Stimulated activated CD4-positive, alpha-beta T cell treated with anti-CD3 and anti-CD28 coated beads, Interleukin-12 subunit alpha, Interleukin-12 subunit beta, amount 100 ng/mL, for 48 hours (primary cell): ENCODE results near the gene PLEKHM3.
"Not testable (repeated sequence)": the region's sequence is repeated elsewhere in the genome, so short reads cannot be mapped to it uniquely, and the experiment has no call there.

ENCODE experiments used
- DNase-seq, 3 donors: peaks; one replicate each; pipeline ENCODE4 v3.0.0-alpha.2; 2020; ENCODE audit warnings: low read depth in 2 of 3, low spot score in 1 of 3

PLEKHM3 gene

DNA sequence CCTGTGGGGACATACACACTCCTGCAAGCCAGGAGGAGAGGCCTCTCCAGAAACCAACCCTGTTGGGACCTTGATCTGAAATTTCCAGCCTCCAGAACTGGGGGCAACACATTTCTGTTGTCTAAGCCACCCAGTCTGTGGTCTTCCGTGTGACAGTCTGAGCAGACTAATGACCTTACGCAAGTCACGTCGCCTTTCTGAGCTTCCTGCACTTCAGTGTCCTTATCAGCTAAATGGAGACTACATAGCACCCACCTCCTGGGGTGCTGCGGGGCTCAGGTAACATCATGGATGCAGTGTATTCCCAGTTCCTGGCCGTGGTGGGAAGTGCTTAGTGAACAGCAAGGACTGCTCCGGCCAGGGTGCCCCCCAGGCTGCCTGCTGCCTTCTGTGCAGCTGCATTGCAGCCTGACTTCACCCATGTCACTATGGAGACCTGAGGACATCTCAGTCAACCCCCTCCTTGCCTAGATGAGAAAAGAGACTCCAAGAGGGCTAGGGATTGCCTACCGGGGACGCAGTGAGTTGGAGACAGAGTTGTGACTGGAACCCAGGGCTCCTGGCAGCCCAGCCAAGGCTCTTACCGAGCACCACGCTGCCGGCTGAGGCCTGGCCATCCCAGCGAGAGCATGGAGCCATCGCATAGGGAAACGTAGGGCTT is 194.4 kb downstream of the PLEKHM3 start:
- no peak for DNase-seq

DNA sequence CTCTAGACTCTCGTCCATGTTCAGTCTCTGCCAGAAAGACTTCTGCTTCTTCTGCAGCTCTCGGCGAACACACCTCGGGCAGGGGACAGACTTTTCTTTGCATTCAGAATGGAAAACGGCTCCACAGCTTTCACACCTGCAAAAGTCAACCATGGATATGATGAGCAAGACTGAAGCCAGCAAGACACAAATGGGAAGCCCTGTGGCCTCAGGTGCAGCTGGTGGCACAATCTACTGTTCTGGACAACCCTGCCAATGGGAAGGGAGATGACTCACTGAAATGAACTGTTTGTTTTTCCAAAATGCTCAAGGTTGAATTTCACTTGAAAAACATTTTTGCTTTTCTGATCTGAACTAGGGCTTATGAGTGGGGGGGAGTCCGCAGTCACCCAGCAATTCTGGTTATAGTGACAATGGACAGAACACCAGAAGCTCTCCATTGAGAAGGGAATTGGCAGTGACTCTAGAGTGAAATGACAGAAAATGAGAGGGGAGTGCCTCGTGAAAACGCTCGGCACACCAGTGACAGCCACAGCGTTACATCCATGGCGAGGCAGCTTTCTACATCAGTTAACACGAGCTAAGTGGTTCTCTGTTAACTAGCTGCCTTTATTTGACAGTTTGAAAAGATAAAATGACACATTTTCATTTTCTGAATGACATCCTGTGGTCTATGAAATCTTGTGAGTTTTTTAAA is 196.8 kb downstream of the PLEKHM3 start:
- DNase-seq = no peak

DNA sequence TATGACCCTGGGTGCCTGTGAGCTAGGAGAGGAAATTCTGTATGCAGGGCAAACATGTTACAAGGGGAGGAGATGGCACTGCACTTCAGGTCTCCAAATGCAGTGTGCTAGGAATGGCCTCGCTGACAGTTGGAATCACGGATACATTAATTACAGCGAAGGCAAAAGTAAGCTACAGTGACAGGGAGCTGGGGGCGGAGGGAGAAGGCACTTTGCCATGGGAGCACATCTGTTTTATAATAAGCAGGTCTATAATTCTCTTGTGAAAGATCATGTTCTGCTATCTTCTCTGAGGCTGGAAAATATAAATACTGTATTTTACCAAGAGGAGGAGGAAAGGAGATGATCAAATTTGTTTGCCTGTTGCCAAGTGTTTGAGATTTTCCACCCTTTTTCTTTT is 199.3 kb downstream of the PLEKHM3 start:
- no peak for DNase-seq

DNA sequence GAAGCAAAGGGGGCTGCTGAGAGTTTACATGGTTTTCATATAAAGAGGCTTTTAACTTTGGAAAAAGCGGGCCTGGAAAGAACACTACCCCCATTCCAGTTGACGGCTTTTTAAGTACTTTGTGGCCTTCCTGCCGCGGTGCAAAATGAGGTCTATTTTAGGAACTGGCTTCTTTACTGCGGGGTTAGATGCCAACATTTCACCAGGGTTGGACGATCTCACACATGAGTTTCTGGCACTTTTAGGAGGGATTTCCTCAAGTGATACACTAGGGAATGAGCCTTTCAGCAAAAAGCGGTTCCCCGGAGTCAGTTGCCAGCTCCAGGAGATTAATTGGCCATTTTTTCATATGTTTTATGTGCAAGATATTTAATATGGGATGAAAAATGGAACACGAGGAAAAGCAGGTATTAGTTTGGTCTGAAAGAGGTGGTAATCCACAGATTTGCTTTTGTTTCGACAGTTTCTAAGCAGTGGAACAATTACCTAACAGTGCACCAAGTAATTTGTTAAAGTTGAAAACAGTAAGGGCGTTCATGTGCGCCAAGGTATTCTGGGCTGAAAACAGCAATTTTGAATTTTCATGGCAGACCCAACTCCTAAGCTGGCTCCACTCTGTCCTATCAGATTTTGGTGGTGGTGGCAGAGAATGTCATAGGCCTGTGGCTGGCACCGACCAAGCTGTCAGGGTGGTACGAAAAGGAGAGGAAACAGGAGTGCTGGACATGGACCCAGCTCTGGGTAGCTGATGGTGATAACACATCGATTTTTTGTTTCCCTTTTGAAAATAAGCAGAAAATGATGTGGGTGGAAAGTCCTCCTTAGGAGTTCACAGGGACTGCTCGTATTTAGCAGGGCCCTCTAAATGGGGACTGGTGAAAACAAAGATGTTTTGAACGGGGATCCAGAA is 200.0 kb downstream of the PLEKHM3 start:
- no peak for DNase-seq

DNA sequence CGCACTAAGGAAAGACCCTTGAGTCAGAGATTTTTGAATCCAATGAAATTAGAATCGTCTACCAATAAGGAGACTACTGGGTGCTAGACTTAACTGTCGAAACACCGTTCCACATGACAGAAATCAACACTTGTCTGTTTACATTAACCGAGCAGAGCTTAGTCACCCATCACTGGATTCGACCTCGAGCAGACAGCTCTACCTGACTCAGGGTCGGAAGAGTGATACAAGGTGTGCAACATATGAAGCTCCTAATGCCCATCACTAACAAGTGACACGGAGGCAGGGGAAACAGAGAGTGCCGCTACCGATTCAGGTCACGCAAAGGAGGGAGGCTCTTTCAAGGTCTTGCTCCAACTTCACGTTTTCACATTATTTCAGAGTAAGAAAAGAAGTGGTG is 201.5 kb downstream of the PLEKHM3 start:
- no peak for DNase-seq

DNA sequence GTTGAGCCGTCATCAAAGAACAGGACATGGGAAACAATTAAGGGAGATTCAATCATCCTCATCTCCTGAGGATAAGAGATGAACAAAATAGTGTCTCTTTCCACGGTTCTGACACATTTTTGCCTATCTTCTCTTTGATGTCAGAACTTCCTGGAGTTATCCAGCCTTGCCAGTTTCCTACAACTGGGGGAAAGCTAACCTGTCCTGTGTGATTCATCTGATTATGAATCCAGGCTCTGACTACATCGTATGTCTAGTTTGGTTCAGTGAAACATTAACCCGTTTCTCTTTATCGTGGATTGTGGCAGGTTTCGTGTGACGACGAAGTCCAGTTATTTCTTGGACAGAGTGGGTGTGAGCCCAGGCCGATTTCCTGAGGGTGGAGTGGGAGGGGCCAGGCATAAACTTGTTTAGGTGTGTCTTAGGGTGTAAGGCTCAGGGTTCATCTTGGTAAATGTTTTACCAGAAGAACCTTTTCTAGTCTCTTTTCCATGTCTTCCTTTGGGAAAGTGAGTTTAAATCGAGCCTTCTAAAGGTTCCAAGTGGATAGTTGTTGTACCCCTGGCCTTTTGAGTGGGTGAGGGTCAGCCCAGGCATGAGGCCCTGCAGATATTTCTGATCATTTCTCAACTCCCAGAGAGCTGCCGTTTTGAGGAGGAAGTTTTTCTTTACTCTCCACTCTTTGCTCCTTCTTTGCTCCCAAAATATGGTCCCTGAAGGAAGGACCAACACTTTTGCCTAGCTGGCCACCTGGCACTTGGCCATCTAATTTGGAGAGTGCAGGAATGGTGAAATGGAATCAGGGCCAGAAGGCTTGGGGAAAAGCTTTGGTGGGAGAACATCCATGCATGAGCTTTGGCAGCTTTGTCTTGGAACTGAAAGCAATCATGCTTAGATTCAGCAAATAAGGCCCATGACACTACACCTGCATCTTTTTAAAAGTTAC is 205.2 kb downstream of the PLEKHM3 start:
- no peak for DNase-seq

DNA sequence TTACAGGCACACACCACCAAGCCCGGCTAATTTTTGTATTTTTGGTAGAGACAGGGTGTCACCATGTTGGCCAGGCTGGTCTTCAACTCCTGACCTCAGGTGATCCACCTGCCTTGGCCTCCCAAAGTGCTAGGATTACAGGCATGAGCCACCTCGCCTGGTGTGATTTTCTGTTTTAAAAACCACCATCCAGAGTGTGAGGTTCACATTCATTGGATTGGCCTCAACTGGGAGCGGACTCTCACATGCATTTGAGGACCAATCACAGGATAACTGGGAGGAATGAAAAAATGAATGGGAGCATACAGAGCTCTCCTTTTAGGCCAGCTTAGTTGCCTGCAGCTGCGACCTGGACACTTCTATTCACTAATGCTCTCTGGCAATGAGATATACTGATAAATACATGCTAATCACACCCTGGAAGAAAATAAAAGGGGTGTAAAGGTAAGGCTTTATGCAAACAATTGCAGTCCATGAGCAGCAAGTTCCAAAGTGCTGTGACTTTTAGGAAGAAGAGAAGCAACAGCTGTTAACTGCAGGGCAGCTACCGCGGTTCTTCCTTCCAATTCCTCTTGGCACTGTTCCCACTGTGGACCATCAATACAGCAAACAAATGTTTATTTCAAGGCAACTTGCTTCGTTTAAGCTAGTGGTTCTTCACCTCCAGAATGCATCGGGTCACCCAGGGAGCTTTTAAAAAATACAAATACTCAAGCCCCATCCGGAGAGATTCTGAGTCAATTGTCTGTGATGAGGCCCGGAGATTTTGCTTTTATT is 206.1 kb downstream of the PLEKHM3 start:
- no peak for DNase-seq

DNA sequence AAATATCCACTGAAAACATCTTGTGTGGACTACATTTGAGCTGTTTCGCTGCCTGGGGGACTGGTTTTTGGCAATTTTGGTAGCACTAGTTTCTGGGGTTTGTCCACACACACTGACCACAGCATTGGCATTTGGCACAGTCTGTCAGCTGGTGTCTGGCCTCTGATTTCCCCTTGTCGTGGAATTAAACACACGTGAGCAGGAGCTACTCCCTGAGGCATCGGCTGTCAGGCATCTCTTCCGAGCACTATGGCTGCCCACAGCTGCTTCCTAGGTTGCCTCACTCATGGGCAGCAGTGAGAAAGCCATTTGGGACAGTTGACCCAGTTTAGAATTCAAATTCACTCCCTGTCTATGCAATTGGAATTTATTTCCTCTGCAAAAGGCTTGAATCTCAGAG is 208.8 kb downstream of the PLEKHM3 start:
- DNase-seq = no peak

DNA sequence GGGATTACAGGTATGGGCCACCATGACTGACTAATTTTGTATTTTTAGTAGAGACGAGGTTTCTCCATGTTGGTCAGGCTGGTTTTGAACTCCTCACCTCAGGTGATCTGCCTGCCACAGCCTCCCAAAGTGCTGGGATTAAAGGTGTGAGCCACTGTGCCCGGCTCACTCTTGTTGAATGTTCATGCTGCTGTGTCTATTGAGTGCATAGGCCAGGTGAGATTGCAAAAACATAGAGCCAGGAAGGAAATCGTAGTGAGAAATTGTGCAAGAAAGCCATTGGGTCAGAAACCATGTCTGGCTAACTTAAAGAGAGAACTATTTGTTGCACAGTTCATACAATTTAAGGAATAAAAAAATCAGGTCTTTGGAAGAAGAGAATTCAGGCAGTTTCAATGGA is 210.1 kb downstream of the PLEKHM3 start:
- no peak for DNase-seq

DNA sequence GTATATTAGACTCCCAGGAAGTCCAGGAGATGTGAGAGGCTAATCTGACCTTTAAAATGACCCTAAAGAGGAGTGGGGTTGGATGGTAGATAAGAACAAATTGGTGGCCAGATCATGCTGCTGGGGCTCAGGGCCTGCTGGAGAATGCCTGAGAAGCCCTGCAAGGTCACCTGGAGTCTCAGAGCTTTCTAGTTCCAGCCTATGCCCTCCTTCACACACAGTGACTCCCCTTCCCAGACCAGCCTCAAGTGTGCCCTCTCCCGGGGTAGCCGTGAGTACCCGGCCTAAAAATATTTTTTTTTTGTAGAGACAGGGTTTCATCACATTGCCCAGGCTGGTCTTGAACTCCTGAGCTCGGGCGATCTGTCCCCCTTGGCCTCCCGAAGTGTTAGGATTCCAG is 211.4 kb downstream of the PLEKHM3 start:
- no peak for DNase-seq

DNA sequence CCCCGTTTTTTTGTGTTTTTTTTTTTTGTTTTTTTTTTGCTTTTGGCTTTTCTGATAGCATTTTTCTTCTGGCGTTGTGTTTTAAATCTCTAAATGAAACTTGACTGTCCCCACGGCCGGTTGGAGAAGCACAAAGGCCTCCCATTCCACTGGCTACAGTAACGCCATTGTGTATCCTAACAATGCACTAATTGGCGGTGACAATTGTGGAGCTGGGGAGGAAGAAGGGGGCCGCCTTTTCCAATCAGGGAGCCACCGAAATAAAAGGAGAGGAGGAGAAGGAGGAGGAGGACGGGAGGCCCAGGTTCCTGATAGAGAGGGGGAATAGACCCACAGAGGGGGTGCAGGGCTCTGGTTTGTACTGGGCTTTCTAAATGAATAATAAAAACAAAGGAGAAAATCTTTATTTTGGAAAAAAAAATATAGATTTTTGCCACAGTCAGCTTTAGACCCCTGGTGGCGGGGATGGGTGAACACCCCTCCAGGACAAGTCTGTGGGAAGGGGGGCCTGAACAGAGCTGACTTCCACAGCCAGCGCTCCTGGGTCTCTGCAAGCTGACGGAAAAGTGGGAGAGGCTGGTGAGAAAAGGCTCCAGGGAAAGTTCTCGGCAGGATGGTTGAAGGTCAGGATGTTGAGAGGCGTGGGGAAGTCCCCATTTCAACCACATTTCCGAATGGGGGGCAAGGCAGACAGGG is 212.0 kb downstream of the PLEKHM3 start:
- no peak for DNase-seq

DNA sequence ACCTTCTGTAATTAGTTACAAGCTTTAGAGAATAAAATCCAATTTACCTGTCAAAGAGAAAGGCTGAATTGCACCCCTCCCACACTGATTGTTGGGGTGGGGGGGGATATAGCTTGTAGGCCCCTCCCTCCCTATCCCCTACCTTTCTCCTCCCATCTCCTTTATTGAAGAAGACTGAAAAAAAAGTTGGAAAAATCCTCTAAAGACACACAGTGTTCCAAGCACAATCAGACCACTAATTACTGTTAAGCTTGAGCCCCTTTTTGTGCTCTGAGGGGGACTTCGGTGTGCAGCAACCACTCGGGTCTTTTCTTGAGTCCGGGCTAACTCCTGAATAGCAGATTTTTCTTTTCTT is 212.6 kb downstream of the PLEKHM3 start:
- DNase-seq = no peak

DNA sequence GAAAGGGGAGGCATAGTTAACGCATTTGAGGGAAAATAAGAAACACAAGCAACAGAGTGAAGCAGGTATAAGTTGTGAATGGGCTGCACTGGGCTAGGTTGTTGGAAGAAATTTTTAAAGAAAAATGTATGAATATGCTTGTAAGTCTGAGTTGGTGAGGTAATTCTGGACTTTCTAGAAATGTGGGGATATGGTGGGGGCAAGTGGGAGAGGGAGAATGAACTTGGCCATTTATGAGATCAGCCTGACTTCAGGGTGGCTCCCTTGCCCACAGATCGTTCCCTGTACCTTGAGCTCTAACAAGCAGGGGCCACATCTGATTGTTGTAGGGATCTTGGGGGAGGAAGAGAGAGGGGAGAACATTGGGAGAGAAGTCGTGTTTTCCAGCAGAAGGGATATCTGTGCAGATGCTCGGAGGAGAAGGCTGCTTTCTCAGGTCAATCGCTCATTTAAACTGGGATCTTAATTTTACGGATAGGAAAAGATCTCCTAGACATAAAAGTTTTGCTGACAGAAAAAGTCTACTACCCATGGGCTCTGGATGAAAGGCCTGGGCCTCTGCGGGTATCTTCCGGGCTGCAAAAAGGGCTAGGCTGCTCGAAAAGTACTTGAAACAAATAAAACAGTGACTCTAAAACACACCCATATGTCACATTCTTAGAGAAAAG is 213.1 kb downstream of the PLEKHM3 start:
- DNase-seq = no peak

DNA sequence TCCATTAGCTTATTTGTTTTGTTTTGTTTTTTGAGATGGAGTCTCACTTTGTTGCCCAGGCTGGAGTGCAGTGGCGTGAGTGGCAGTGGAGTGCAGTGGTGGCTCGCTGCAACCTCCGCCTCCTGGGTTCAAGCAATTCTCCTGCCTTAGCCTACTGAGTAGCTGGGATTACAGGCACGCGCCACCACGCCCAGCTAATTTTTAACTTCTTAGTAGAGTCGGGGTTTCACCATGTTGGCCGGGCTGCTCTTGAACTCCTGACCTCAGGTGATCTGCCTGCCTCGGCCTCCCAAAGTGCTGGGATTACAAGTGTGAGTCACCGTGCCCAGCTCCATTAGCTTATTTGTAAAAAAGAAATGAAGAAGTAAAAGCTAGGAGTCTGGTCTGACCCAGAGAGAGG is 213.7 kb downstream of the PLEKHM3 start:
- DNase-seq = not testable (repeated sequence)

DNA sequence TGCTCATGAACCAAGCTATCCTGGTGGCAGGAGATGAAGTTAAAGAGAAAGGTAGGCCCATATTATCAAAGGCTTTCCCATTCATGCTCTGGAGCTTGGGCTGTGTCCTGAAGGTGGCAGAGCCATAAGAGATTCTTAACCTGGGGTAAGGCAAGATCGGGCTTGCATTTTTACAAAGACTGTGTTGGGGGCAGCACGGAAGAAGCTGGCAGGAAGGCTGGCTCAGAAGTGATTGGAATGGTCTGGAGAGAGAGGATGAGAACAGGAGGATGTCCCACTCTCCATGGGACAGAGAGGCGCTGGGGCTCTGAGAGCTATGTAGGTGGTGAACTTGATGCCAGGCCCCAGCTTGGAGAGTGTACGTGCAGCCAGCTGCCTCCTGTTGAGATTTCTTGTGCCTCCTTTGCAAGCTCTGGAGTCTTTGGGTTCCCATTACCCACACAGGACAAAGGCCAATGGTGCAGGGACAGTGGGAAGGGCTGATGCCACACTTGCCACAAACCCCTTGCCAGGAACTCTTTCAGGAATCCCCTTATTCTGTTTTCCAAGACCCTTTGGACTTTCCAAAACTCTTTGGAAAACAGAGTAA is 215.0 kb downstream of the PLEKHM3 start:
- no peak for DNase-seq

DNA sequence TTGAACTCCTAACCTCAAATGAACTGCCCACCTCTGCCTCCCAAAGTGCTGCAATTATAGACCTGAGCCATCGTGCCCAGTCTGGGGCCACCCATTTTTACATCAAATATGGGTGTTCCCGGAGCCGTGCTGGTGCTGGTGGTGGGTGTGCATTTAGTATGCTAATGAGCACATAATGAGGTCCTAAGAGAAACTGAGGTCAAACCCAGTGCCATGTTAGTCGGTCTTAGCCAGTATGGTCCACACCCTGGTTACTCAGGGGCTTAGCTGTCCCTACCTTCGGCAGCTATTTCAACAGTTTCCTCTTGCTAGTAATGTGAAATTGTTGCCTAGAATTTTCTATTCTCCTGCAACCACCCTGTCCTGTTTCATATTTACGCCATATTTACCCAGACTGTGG is 217.2 kb downstream of the PLEKHM3 start:
- DNase-seq = no peak

DNA sequence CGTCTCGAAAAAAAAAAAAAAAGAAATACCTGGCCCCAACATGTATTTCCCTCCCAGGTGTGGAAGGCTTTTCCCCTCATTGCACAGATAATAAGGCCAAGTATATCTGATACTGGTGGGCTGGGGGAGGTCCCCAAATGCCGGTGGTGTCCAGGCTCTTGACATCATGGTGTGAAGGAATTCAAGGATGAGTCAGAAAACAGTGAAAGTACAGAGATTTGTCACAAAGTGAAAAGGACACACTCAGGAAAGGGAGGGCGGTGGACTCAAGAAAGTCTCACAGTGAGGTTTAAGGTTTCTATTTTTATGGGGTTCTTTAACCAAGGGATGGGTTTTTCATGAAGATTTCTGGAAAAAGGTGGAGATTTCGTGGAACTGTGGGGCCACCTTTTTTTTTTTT is 217.8 kb downstream of the PLEKHM3 start:
- DNase-seq = no peak

DNA sequence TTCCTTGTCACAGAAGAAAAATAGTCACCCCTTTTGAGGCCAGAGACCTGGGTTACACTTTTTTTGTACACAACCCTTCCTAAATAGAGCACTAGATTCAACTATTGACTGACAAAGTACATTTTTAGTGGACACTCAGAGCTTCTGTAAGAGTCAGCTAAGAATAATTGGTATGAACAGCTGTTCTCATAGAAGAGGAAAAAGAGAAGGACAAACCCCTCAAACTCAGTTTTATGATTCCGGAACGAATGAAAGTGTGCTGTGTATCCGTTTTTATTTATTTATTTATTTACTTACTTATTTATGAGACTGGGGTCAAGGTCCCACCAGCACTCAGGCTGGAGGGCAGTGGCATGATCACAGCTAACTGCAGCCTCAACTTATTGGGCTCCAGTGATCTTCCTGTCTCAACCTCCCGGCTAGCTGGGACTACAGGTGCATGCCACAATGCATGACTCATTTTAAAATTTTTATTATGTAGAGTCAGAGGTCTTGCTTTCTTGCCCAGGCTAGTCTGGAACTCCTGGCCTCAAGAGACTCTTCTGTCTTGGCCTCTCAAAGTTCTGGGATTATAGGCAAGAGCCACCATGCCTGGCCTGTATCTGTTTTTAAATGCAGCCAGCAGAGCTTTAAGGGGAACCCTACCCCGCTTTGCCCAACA is 219.6 kb downstream of the PLEKHM3 start:
- no peak for DNase-seq
